WTC11 (cell line): Measurements from ENCODE around the gene TBC1D22A. TPM values are rescaled to one million over a fixed set of nuclear protein-coding genes. Genes with fewer than 3 reads are reported as not detected.

Experiments
- ATAC-seq: fragments of 200-7000 bp; cut with Tn5 transposase; 2 replicates; pipeline ENCODE4 v1.10.0; 2021; ENCODE audit warnings: mild to moderate bottlenecking, moderate library complexity
- CTCF ChIA-PET: fragments of 300-600 bp; sonication (Branson Sonifier 250); formaldehyde crosslinking; loops from one replicate; lab custom pipeline; 2021; ENCODE audit warnings: antibody characterized with exemption; lab: Charles Lee
- POLR2A ChIA-PET: fragments of 350-600 bp; sonication (Branson Sonifier 250); formaldehyde crosslinking; loops from one replicate; lab custom pipeline; 2021; ENCODE audit warnings: antibody characterized with exemption; lab: Charles Lee
- DNase-seq: peaks from one replicate; pipeline ENCODE4 v3.0.0; 2021; ENCODE audit warnings: low spot score
- H3K27ac Mint-ChIP-seq: 2 replicates; pipeline ENCODE4 v1.8.0; 2021; ENCODE audit warnings: mixed read lengths
- H3K27me3 Mint-ChIP-seq: 2 replicates; pipeline ENCODE4 v1.8.0; 2021; ENCODE audit warnings: low read depth, mild to moderate bottlenecking, moderate library complexity, mixed read lengths
- H3K36me3 Mint-ChIP-seq: 2 replicates; pipeline ENCODE4 v1.8.0; 2021; ENCODE audit warnings: mixed read lengths
- H3K4me1 Mint-ChIP-seq: 2 replicates; pipeline ENCODE4 v1.8.0; 2022; ENCODE audit warnings: mixed read lengths
- H3K4me3 Mint-ChIP-seq: 2 replicates; pipeline ENCODE4 v1.8.0; 2021; ENCODE audit warnings: mild to moderate bottlenecking, moderate library complexity, mixed read lengths
- H3K9me3 Mint-ChIP-seq: 2 replicates; pipeline ENCODE4 v1.8.0; 2021; ENCODE audit warnings: mixed read lengths
- IRF1 ChIP-seq: sonication (generic); formaldehyde crosslinking; IDR thresholded peaks from 2 replicates; pipeline ENCODE4 v1.8.0; 2023; ENCODE audit warnings: missing genetic modification reagents
- ZNF396 ChIP-seq: fragments of 250-450 bp; sonication (Bioruptor Pico); IDR thresholded peaks from 2 replicates; pipeline ENCODE4 v1.8.0; 2021; ENCODE audit warnings: mild to moderate bottlenecking, moderate library complexity, borderline replicate concordance
- ZNF512 ChIP-seq: sonication (generic); formaldehyde crosslinking; IDR thresholded peaks from 2 replicates; pipeline ENCODE4 v1.8.1; 2022; ENCODE audit warnings: missing genetic modification reagents, borderline replicate concordance
- ZNF532 ChIP-seq: fragments of 250-450 bp; sonication (Bioruptor Pico); IDR thresholded peaks from 2 replicates; pipeline ENCODE4 v1.9.0; 2021; ENCODE audit warnings: mild to moderate bottlenecking, borderline replicate concordance
- total RNA-seq: library from RNA; stranded (reverse); gene quantifications from 3 replicates; pipeline ENCODE4 v1.2.3, GENCODE V29; 2021
- TF ChIP-seq, protein P1 (sequence below): sonication (generic); formaldehyde crosslinking; IDR thresholded peaks from 2 replicates; pipeline ENCODE4 v1.8.1; 2023; ENCODE audit warnings: mild to moderate bottlenecking, missing genetic modification reagents, moderate library complexity
- TF ChIP-seq, protein P2 (sequence below): sonication (generic); formaldehyde crosslinking; IDR thresholded peaks from 2 replicates; pipeline ENCODE4 v1.8.1; 2022; ENCODE audit warnings: low read depth, mild to moderate bottlenecking, moderate library complexity, missing genetic modification reagents, borderline replicate concordance

The TBC1D22A gene
- total RNA-seq, 1 experiment from 2014 or later, result 18.1 TPM

GRCh38 chr22:47202819-47203553 lies 440.5 kb downstream of the TBC1D22A start:
- ATAC-seq (no peak), DNase-seq (no peak)
- H3K4me3 Mint-ChIP-seq, result no peak overlapping the region
- ChIA-PET CTCF (no interaction called here), POLR2A (no interaction called here)
- no peak overlapping the region for H3K27ac Mint-ChIP-seq
- no peaks in the 10 kb centered on the region; the same call in 1 of the 2 replicates for H3K36me3 Mint-ChIP-seq
- H3K27me3 Mint-ChIP-seq, result no peaks in the 10 kb centered on the region; the same call in 1 of the 2 replicates
- TF ChIP-seq, protein P1, sequence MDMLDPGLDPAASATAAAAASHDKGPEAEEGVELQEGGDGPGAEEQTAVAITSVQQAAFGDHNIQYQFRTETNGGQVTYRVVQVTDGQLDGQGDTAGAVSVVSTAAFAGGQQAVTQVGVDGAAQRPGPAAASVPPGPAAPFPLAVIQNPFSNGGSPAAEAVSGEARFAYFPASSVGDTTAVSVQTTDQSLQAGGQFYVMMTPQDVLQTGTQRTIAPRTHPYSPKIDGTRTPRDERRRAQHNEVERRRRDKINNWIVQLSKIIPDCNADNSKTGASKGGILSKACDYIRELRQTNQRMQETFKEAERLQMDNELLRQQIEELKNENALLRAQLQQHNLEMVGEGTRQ (CRISPR knock-in tag), result no peak
- no peaks in the 10 kb centered on the region for H3K4me1 Mint-ChIP-seq
- H3K9me3 Mint-ChIP-seq, result peaks cover 10% of the 10 kb centered on the region

GRCh38 chr22:47203554-47203991 lies 441.1 kb downstream of the TBC1D22A start:
- Mint-ChIP-seq H3K4me1 (no peaks in the 10 kb centered on the region), H3K27me3 (no peaks in the 10 kb centered on the region; the same call in 1 of the 2 replicates), H3K36me3 (no peaks in the 10 kb centered on the region; the same call in 1 of the 2 replicates), H3K27ac (no peak overlapping the region; the same call in 1 of the 2 replicates)
- CTCF ChIA-PET, result no interaction called here
- no peak for ATAC-seq
- TF ChIP-seq ZNF396 (no peak), ZNF532 (no peak)
- TF ChIP-seq, protein P2, sequence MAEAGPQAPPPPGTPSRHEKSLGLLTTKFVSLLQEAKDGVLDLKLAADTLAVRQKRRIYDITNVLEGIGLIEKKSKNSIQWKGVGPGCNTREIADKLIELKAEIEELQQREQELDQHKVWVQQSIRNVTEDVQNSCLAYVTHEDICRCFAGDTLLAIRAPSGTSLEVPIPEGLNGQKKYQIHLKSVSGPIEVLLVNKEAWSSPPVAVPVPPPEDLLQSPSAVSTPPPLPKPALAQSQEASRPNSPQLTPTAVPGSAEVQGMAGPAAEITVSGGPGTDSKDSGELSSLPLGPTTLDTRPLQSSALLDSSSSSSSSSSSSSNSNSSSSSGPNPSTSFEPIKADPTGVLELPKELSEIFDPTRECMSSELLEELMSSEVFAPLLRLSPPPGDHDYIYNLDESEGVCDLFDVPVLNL (CRISPR knock-in tag), result no peak
- TF ChIP-seq, all 79 proteins: peak for 0
- no peak for DNase-seq
- POLR2A ChIA-PET, result no interaction called here
- peaks cover 10% of the 10 kb centered on the region for H3K9me3 Mint-ChIP-seq
- no peak overlapping the region for H3K4me3 Mint-ChIP-seq

- H3K27ac Mint-ChIP-seq, result no peak overlapping the region; the same call in 1 of the 2 replicates
- CTCF ChIA-PET, result no interaction called here
- no peak overlapping the region for H3K4me3 Mint-ChIP-seq
Observed at GRCh38 chr22:47204002-47204979, 441.8 kb downstream of the TBC1D22A start.

More at GRCh38 chr22:47204002-47204979, 441.8 kb downstream of the TBC1D22A start:
- no peaks in the 10 kb centered on the region; the same call in 1 of the 2 replicates for H3K27me3 Mint-ChIP-seq
- no peak for ATAC-seq
- no peak for DNase-seq
- POLR2A ChIA-PET, result interaction anchor here (0.5 kb wide), 1 partner anchor 484 kb away, joined by 5 read pairs; no protein-coding TSS in a partner anchor
- no peaks in the 10 kb centered on the region; the same call in 1 of the 2 replicates for H3K36me3 Mint-ChIP-seq
- TF ChIP-seq IRF1 (no peak), ZNF512 (CRISPR knock-in tag) (no peak)
- H3K4me1 Mint-ChIP-seq, result no peaks in the 10 kb centered on the region
- peaks cover 10% of the 10 kb centered on the region for H3K9me3 Mint-ChIP-seq
